ENCODE results near the gene PPM1F.

GRCh38 chr22:21929253-21929652 is 23.4 kb downstream of the PPM1F start:
- TF ChIP-seq POLR2A (IDR thresholded peaks at IDR 0.05) (no peak), CTCF (IDR thresholded peaks at IDR 0.05) (no peak)

All from Peyer's patch (tissue), 4 donors.